ENCODE results near the gene TEX22.

TEX22 gene

GRCh38 chr14:105392131-105393090 is 5.9 kb upstream of the TEX22 start:
- no peak for DNase-seq (ENCODE audit: insufficient read length, low spot score)
- FAIRE-seq, result no peak
- no peak for TF ChIP-seq POLR2A (IDR thresholded peaks at IDR 0.05; ENCODE audit: low read depth, low read length)

- no peak for TF ChIP-seq POLR2A (IDR thresholded peaks at IDR 0.05; ENCODE audit: low read depth, low read length)
- FAIRE-seq (no peak), DNase-seq (ENCODE audit: insufficient read length, low spot score) (no peak)
Measured at GRCh38 chr14:105393151-105393550, 5.2 kb upstream of the TEX22 start.

GRCh38 chr14:105394714-105395537 is 3.4 kb upstream of the TEX22 start:
- no peak for TF ChIP-seq POLR2A (IDR thresholded peaks at IDR 0.05; ENCODE audit: low read depth, low read length)
- DNase-seq (ENCODE audit: insufficient read length, low spot score) (no peak), FAIRE-seq (no peak)

- DNase-seq (ENCODE audit: insufficient read length, low spot score) (no peak), FAIRE-seq (no peak)
- no peak for TF ChIP-seq POLR2A (IDR thresholded peaks at IDR 0.05; ENCODE audit: low read depth, low read length)
Measured at GRCh38 chr14:105395538-105395854, 2.8 kb upstream of the TEX22 start.

GRCh38 chr14:105397350-105397931 is 897 bp upstream of the TEX22 start:
- no peak for FAIRE-seq
- no peak for TF ChIP-seq POLR2A (IDR thresholded peaks at IDR 0.05; ENCODE audit: low read depth, low read length)
- DNase-seq (ENCODE audit: insufficient read length, low spot score), result no peak

GRCh38 chr14:105398726-105399465 is 558 bp downstream of the TEX22 start:
- DNase-seq (ENCODE audit: insufficient read length, low spot score) (no peak), FAIRE-seq (no peak)
- TF ChIP-seq POLR2A (IDR thresholded peaks at IDR 0.05; ENCODE audit: low read depth, low read length), result no peak

GRCh38 chr14:105399466-105399775 is 1.1 kb downstream of the TEX22 start:
- DNase-seq (ENCODE audit: insufficient read length, low spot score) (no peak), FAIRE-seq (no peak)
- TF ChIP-seq POLR2A (IDR thresholded peaks at IDR 0.05; ENCODE audit: low read depth, low read length), result no peak

- FAIRE-seq (no peak), DNase-seq (ENCODE audit: insufficient read length, low spot score) (no peak)
- TF ChIP-seq POLR2A (IDR thresholded peaks at IDR 0.05; ENCODE audit: low read depth, low read length), result no peak
Measured at GRCh38 chr14:105400016-105400415, 1.7 kb downstream of the TEX22 start.

- TF ChIP-seq POLR2A (IDR thresholded peaks at IDR 0.05; ENCODE audit: low read depth, low read length), result no peak
- no peak for FAIRE-seq
- no peak for DNase-seq (ENCODE audit: insufficient read length, low spot score)
Measured at GRCh38 chr14:105401699-105402098, 3.4 kb downstream of the TEX22 start.

- TF ChIP-seq POLR2A (IDR thresholded peaks at IDR 0.05; ENCODE audit: low read depth, low read length), result no peak
- FAIRE-seq (no peak), DNase-seq (ENCODE audit: insufficient read length, low spot score) (no peak)
Measured at GRCh38 chr14:105408592-105408991, 10.3 kb downstream of the TEX22 start.

GRCh38 chr14:105409364-105409763 is 11.0 kb downstream of the TEX22 start:
- no peak for DNase-seq (ENCODE audit: insufficient read length, low spot score)
- no peak for TF ChIP-seq POLR2A (IDR thresholded peaks at IDR 0.05; ENCODE audit: low read depth, low read length)
- no peak for FAIRE-seq

GRCh38 chr14:105410642-105411016 is 12.3 kb downstream of the TEX22 start:
- DNase-seq (ENCODE audit: insufficient read length, low spot score), result no peak
- FAIRE-seq, result no peak
- TF ChIP-seq POLR2A (IDR thresholded peaks at IDR 0.05; ENCODE audit: low read depth, low read length), result no peak

- DNase-seq (ENCODE audit: insufficient read length, low spot score) (peak; percentile 63), FAIRE-seq (no peak)
- TF ChIP-seq POLR2A (IDR thresholded peaks at IDR 0.05; ENCODE audit: low read depth, low read length), result no peak
Measured at GRCh38 chr14:105411017-105411941, 12.9 kb downstream of the TEX22 start.

Measured in H54 (cell line).